NB4 (cell line): ENCODE measurements around the gene DNAH17.

Source experiments
- DNase-seq: peaks from one replicate; pipeline ENCODE4 v3.0.0; 2010; ENCODE audit warnings: low read depth
- H3K4me3 ChIP-seq: one replicate; pipeline ENCODE4 v1.5.1; 2011; ENCODE audit warnings: mild to moderate bottlenecking, low read depth, low read length, moderate library complexity
- CTCF ChIP-seq: IDR thresholded peaks from one replicate; pipeline ENCODE4 v1.5.1; 2012; ENCODE audit warnings: low read depth, low read length
- MAX ChIP-seq: IDR thresholded peaks from 2 replicates; pipeline ENCODE4 v1.6.1; 2011; ENCODE audit warnings: low read depth, low read length
- MYC ChIP-seq: IDR thresholded peaks from 2 replicates; pipeline ENCODE4 v1.6.1; 2011; ENCODE audit warnings: low read depth, low read length
- POLR2A ChIP-seq: IDR thresholded peaks from 2 replicates; pipeline ENCODE4 v1.6.1; 2011; ENCODE audit warnings: mild to moderate bottlenecking; ENCODE audit not compliant: insufficient read length; ENCODE audit errors: extremely low read depth

Gene DNAH17

GRCh38 chr17:78407387-78408000, 169.7 kb downstream of the DNAH17 start:
- no peak for TF ChIP-seq CTCF
- no peak for TF ChIP-seq POLR2A
- TF ChIP-seq MAX = no peak
- no peak for TF ChIP-seq MYC
- DNase-seq = peak; percentile 27
- H3K4me3 ChIP-seq = no peak overlapping the region

DNA sequence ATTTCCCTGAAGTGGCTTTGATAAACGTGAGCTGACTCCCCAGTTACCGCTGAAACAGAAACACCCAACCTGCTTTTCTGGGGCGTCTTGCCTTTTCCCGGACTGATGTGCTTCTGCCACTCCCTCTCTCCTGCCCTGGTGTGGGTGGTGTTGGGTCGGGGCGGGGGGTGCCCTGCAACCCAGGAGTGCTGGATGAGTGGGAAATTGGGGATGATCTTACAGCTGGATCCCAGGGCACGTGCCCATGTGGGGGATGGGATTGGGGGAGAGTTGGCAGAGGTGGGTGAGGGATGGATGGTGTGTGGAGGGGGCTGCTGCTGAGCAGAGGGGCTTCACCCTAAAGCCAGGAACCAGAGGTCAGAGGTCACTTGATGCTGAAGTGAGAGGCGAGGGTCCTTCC, 170.3 kb downstream of the DNAH17 start:
- H3K4me3 ChIP-seq = no peak overlapping the region
- TF ChIP-seq CTCF (no peak), MYC (no peak), POLR2A (no peak), MAX (no peak)
- DNase-seq = no peak

DNA sequence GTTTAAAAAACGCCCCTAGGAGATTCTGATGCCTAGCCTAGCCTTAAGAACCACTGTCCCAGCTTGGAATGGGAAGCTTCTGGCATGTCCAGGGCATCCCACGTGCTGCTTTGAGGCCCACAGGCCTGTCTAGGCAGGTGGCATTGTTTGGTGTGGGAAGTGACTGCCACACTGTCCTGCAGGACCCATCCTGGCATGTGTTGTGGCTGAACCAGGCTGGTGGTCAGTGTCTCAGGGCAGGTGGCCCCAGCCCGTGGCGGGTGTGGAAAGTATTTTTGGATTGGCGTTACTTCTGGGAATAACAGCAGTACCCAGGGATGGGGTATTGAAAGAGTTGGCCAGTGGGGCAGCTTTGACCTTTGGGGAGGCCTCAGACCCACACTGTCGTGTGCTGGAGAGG, 170.8 kb downstream of the DNAH17 start:
- no peak overlapping the region for H3K4me3 ChIP-seq
- TF ChIP-seq CTCF (no peak), POLR2A (no peak), MAX (no peak)
- DNase-seq = no peak

DNA sequence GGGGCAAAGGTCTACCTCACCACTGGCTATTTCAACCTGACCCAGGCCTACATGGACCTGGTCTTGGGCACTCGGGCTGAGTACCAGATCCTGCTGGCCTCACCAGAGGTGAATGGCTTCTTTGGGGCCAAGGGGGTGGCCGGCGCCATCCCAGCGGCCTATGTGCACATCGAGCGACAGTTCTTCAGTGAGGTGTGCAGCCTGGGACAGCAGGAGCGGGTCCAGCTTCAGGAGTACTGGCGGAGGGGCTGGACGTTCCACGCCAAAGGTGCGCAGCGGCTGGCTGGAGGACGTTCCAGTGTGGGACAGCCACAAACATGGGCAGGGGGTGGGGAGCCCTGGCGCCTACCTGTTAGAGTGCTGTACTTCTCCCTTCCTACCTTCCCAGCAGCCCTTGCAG, 173.4 kb downstream of the DNAH17 start:
- no peak for DNase-seq
- TF ChIP-seq MYC (no peak), CTCF (no peak), POLR2A (no peak), MAX (no peak)
- no peak overlapping the region for H3K4me3 ChIP-seq

DNA sequence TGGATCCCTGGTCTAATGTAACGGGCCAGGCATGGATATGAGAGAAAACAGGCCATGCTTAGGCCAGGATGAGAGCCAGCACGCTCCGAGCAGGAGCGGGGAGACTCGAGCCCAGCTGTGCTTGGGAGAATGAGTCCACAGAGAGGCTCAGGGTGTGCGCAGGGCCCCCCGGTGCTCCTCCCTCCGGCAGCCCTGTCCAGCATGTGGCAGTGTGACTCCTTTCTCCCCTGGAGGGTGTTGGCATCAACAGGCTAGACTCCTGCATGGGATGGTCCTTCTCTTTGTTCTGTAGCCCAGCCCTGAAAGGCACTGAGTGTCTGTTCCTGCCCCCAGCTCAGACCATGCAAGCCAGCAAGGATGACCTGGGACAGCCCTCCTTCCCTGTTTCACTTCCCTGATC, 175.3 kb downstream of the DNAH17 start:
- H3K4me3 ChIP-seq = no peak overlapping the region
- no peak for DNase-seq
- TF ChIP-seq MAX (no peak), POLR2A (no peak), MYC (no peak), CTCF (no peak)

DNA sequence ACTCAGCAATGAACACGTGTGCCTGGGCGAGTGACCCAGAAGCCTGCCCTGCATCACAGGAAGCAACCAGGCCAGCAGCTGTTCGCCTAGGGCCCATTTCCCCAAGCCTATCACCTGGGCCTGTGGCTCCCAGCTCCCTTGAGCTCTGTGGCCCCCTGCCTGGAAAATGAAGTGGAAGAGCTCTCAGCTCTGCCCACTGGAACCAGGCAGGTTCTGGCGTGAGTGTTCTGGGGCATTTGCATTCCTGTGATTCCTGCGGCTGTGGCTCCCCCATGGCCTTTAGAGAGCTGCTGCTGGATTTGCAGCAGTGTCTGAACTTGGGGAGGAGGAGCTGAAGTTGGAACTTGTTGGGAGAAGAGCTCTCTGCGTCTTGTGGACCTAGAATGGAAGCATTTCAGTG, 175.9 kb downstream of the DNAH17 start:
- no peak overlapping the region for H3K4me3 ChIP-seq
- TF ChIP-seq MAX = no peak
- TF ChIP-seq CTCF = no peak
- no peak for TF ChIP-seq POLR2A
- no peak for DNase-seq
